Stimulated activated CD8-positive, alpha-beta memory T cell treated with anti-CD3 and anti-CD28 coated beads, Interleukin-7, amount 100 ng/mL, for 4 hours (primary cell): ENCODE data around the gene FERMT2.

Experiments used
- DNase-seq, 2 donors: peaks; one replicate each; pipeline ENCODE4 v3.0.0-alpha.2; 2020; ENCODE audit warnings: low read depth in 2 of 2

Gene FERMT2

DNA sequence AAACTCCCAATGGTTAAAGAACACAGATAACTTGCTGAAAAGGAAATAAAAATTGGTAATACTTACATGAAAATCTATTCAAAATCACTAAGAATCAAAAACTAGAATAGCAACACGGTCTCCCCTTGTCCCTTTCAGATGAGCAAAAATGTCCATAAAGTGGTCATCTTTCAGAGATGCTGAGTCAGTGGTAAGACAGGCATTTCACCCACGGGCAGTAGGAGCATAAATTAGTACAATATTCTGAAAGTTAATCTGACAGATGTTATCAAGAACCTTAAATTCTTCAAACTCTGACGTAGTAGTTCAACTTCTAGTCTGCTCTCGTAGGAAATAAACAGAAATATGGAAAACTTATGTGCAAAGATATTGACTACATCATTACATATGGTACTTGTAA lies 126.4 kb downstream of the FERMT2 start:
- DNase-seq: no peak

- no peak for DNase-seq
Measured at GRCh38 chr14:52821805-52822250, 129.0 kb downstream of the FERMT2 start.

DNA sequence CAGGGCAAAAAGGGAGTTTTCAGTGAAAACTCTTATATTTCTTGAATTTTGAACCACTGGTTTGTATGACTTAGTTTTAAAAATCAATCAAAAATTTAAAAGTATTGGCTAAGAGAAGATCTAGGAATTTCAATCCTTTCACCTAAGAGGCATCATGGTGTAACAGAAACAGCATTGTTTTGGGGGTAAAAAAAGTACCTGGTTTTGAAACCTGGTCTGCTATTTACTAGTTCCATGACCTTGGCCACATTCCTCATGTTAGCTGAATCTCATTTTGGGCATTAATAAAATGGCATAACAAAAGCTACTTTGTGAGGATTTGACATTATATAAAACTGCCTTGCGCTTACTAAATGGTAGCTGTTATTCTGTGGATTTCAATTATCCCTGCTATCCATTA lies 142.7 kb downstream of the FERMT2 start:
- DNase-seq: no peak
